Mucosa of rectum (tissue), 2 donors: ENCODE measurements around the gene DKK3.

ENCODE experiments used
- H3K27ac ChIP-seq, 2 donors: one replicate each; pipeline ENCODE4 v1.7.0; 2013; ENCODE audit warnings: inconsistent platforms in 2 of 2, low read depth in 2 of 2, low read length in 2 of 2
- H3K27me3 ChIP-seq, 2 donors: one replicate each; pipeline ENCODE4 v1.7.0; 2013; ENCODE audit warnings: low read length in 2 of 2; ENCODE audit not compliant: control insufficient read depth in 2 of 2, insufficient read depth in 2 of 2
- H3K36me3 ChIP-seq, 2 donors: one replicate each; pipeline ENCODE4 v1.7.0; 2013; ENCODE audit warnings: low read length in 2 of 2; ENCODE audit not compliant: control insufficient read depth in 2 of 2, insufficient read depth in 2 of 2
- H3K4me1 ChIP-seq, 2 donors: one replicate each; pipeline ENCODE4 v1.7.0; 2013; ENCODE audit warnings: low read length in 2 of 2, mild to moderate bottlenecking in 1 of 2; ENCODE audit not compliant: control insufficient read depth in 2 of 2, insufficient read depth in 2 of 2
- H3K4me3 ChIP-seq, 2 donors: one replicate each; pipeline ENCODE4 v1.7.0; 2013; ENCODE audit warnings: low read length in 2 of 2
- H3K9ac ChIP-seq, 2 donors: one replicate each; pipeline ENCODE4 v1.7.0; 2013; ENCODE audit warnings: low read length in 2 of 2, low read depth in 1 of 2, mild to moderate bottlenecking in 1 of 2
- H3K9me3 ChIP-seq, 2 donors: one replicate each; pipeline ENCODE4 v1.7.0; 2013; ENCODE audit warnings: low read length in 2 of 2; ENCODE audit not compliant: control insufficient read depth in 2 of 2
- donor health status: healthy.
- donor health status: Normal muscosa, but diverticular disease.

DKK3 gene

GRCh38 chr11:12017243-12017678 lies 8.8 kb upstream of the DKK3 start:
- Histone ChIP-seq H3K9me3 (no peaks in the 10 kb centered on the region), H3K27me3 (no peaks in the 10 kb centered on the region), H3K27ac (no peak overlapping the region), H3K4me3 (no peak overlapping the region), H3K9ac (no peak overlapping the region), H3K4me1 (no peaks in the 10 kb centered on the region), H3K36me3 (no peaks in the 10 kb centered on the region)

- H3K9ac ChIP-seq: no peak overlapping the region
- no peaks in the 10 kb centered on the region for H3K4me1 ChIP-seq
- no peak overlapping the region for H3K4me3 ChIP-seq
- H3K27ac ChIP-seq: no peak overlapping the region
- H3K27me3 ChIP-seq: no peaks in the 10 kb centered on the region
- no peaks in the 10 kb centered on the region for H3K36me3 ChIP-seq
- H3K9me3 ChIP-seq: no peaks in the 10 kb centered on the region
These were observed 7.8 kb upstream of the DKK3 start for GRCh38 chr11:12016246-12016645.

GRCh38 chr11:12015486-12015885 lies 7.1 kb upstream of the DKK3 start:
- no peaks in the 10 kb centered on the region for H3K36me3 ChIP-seq

GRCh38 chr11:12013781-12014180 lies 5.4 kb upstream of the DKK3 start:
- H3K27me3 ChIP-seq: peaks cover 7 to 11% of the 10 kb centered on the region in 2 donors
- no peaks in the 10 kb centered on the region for H3K9me3 ChIP-seq
- no peak overlapping the region for H3K4me3 ChIP-seq
- no peak overlapping the region for H3K27ac ChIP-seq
- H3K9ac ChIP-seq: no peak overlapping the region
- H3K36me3 ChIP-seq: no peaks in the 10 kb centered on the region
- H3K4me1 ChIP-seq: no peaks in the 10 kb centered on the region

More at GRCh38 chr11:12015486-12015885, 7.1 kb upstream of the DKK3 start:
- Histone ChIP-seq H3K27ac (no peak overlapping the region), H3K4me1 (no peaks in the 10 kb centered on the region), H3K27me3 (no peaks in the 10 kb centered on the region), H3K4me3 (no peak overlapping the region), H3K9ac (no peak overlapping the region), H3K9me3 (no peaks in the 10 kb centered on the region)

- Histone ChIP-seq H3K27ac (no peak overlapping the region), H3K36me3 (no peaks in the 10 kb centered on the region), H3K4me1 (no peaks in the 10 kb centered on the region), H3K9ac (no peak overlapping the region), H3K4me3 (no peak overlapping the region), H3K27me3 (peaks cover 27 to 31% of the 10 kb centered on the region in 2 donors), H3K9me3 (no peaks in the 10 kb centered on the region)
These were observed 1.3 kb upstream of the DKK3 start for GRCh38 chr11:12009617-12010321.

GRCh38 chr11:12008790-12009616 lies 577 bp upstream of the DKK3 start:
- H3K27ac ChIP-seq: peak overlapping the region in 1 of 2 donors; percentile 48
- H3K27me3 ChIP-seq: peaks cover 31% of the 10 kb centered on the region in 2 donors
- H3K36me3 ChIP-seq: no peaks in the 10 kb centered on the region
- no peaks in the 10 kb centered on the region for H3K4me1 ChIP-seq
- H3K9me3 ChIP-seq: no peaks in the 10 kb centered on the region
- H3K4me3 ChIP-seq: peak overlapping the region; percentile 56 to 63
- H3K9ac ChIP-seq: peak overlapping the region in 1 of 2 donors; percentile 41

- Histone ChIP-seq H3K9me3 (no peaks in the 10 kb centered on the region), H3K4me1 (no peaks in the 10 kb centered on the region), H3K4me3 (peak overlapping the region in 1 of 2 donors; percentile 52), H3K9ac (no peak overlapping the region), H3K27ac (no peak overlapping the region), H3K27me3 (peaks cover 31 to 32% of the 10 kb centered on the region in 2 donors), H3K36me3 (no peaks in the 10 kb centered on the region)
These were observed 1.2 kb downstream of the DKK3 start for GRCh38 chr11:12007230-12007593.

- no peak overlapping the region for H3K9ac ChIP-seq
- no peaks in the 10 kb centered on the region for H3K9me3 ChIP-seq
- no peak overlapping the region for H3K4me3 ChIP-seq
- no peaks in the 10 kb centered on the region for H3K36me3 ChIP-seq
- H3K4me1 ChIP-seq: no peaks in the 10 kb centered on the region
- peaks cover 31 to 32% of the 10 kb centered on the region in 2 donors for H3K27me3 ChIP-seq
- H3K27ac ChIP-seq: no peak overlapping the region
These were observed 1.7 kb downstream of the DKK3 start for GRCh38 chr11:12006552-12007229.

- no peak overlapping the region for H3K4me3 ChIP-seq
- peaks cover 31 to 32% of the 10 kb centered on the region in 2 donors for H3K27me3 ChIP-seq
- no peak overlapping the region for H3K27ac ChIP-seq
- H3K9me3 ChIP-seq: no peaks in the 10 kb centered on the region
- no peaks in the 10 kb centered on the region for H3K36me3 ChIP-seq
- H3K9ac ChIP-seq: no peak overlapping the region
- H3K4me1 ChIP-seq: no peaks in the 10 kb centered on the region
These were observed 3.0 kb downstream of the DKK3 start for GRCh38 chr11:12005476-12005875.

GRCh38 chr11:12005061-12005460 lies 3.4 kb downstream of the DKK3 start:
- Histone ChIP-seq H3K27ac (no peak overlapping the region), H3K4me1 (no peaks in the 10 kb centered on the region), H3K9me3 (no peaks in the 10 kb centered on the region), H3K36me3 (no peaks in the 10 kb centered on the region), H3K9ac (no peak overlapping the region), H3K27me3 (peaks cover 27 to 31% of the 10 kb centered on the region in 2 donors), H3K4me3 (no peak overlapping the region)
